CD4-positive, alpha-beta T cell treated with Interleukin-4 for 1 hour (primary cell): Measurements from ENCODE around the gene ARGLU1.

Experiments
- DNase-seq, 2 donors: peaks; one replicate each; pipeline ENCODE4 v3.0.0-alpha.2; 2020 to 2022

ARGLU1 gene

GRCh38 chr13:106498158-106498557 is 69.8 kb downstream of the ARGLU1 start:
- no peak for DNase-seq

GRCh38 chr13:106497079-106497478 is 70.9 kb downstream of the ARGLU1 start:
- no peak for DNase-seq

- no peak for DNase-seq
These were observed 71.6 kb downstream of the ARGLU1 start for GRCh38 chr13:106496072-106496997.

- DNase-seq, result no peak
These were observed 73.0 kb downstream of the ARGLU1 start for GRCh38 chr13:106494936-106495335.

GRCh38 chr13:106494506-106494905 is 73.4 kb downstream of the ARGLU1 start:
- no peak for DNase-seq

GRCh38 chr13:106493533-106494220 is 74.3 kb downstream of the ARGLU1 start:
- DNase-seq, result peak; percentile 32 to 37

- DNase-seq, result no peak
These were observed 75.1 kb downstream of the ARGLU1 start for GRCh38 chr13:106492588-106493475.

GRCh38 chr13:106491928-106492587 is 75.9 kb downstream of the ARGLU1 start:
- DNase-seq, result no peak
